ENCODE measurements around the gene IL24. TPM values are rescaled to one million over a fixed set of nuclear protein-coding genes. Genes with fewer than 3 reads are reported as not detected.

IL24 gene
- total and polyA plus RNA-seq, 2 donors (not counting 1 experiment from before 2014, with no cell fraction given), result not detected

GRCh38 chr1:206872139-206872538 lies 25.1 kb upstream of the IL24 start:
- Histone ChIP-seq H3K27ac (ENCODE audit: low read length in 2 of 2) (no peak overlapping the region), H3K4me2 (replicated peaks; ENCODE audit: low read depth, low read length, poor library complexity, severe bottlenecking) (no peak overlapping the region), H3K79me2 (ENCODE audit: control insufficient read depth, insufficient read depth, low read length) (no peaks in the 10 kb centered on the region), H2AFZ (ENCODE audit: insufficient read depth, low read depth, low read length, poor library complexity, severe bottlenecking) (no peak overlapping the region), H3K36me3 (replicated peaks in 1 of 2; ENCODE audit: control extremely low read depth in 1 of 2, control insufficient read depth in 1 of 2, extremely low read depth in 1 of 2, insufficient read depth in 2 of 2, low read length in 1 of 2) (no peaks in the 10 kb centered on the region), H4K20me1 (ENCODE audit: control insufficient read depth, insufficient read depth, low read length, poor library complexity, severe bottlenecking) (no peaks in the 10 kb centered on the region), H3K9me3 (ENCODE audit: control extremely low read depth in 1 of 3, control insufficient read depth in 2 of 3, insufficient read depth in 1 of 3, low read length in 2 of 3) (peaks cover 1 to 12% (median 2%) of the 10 kb centered on the region in 3 donors), H3K4me1 (ENCODE audit: control insufficient read depth in 2 of 2, insufficient read depth in 2 of 2, low read length in 2 of 2) (no peaks in the 10 kb centered on the region), H3K4me3 (ENCODE audit: control extremely low read depth in 1 of 5, extremely low read depth in 1 of 5, insufficient read depth in 1 of 5, low read depth in 2 of 5, low read length in 4 of 5) (no peak overlapping the region), H3K27me3 (replicated peaks in 1 of 4; ENCODE audit: control extremely low read depth in 1 of 4, control insufficient read depth in 3 of 4, insufficient read depth in 4 of 4, low read length in 3 of 4) (no peaks in the 10 kb centered on the region), H3K9ac (ENCODE audit: low read length) (no peak overlapping the region)
- Mint-ChIP-seq H3K27ac (no peak overlapping the region), H3K9me3 (ENCODE audit: insufficient read depth) (peaks cover 2% of the 10 kb centered on the region), H3K4me3 (no peak overlapping the region), H3K4me1 (no peaks in the 10 kb centered on the region), H3K27me3 (peaks cover 3% of the 10 kb centered on the region)
- ATAC-seq (ENCODE audit: low read depth) (no peak), DNase-seq (no peak)
- intact Hi-C loops (cut with micrococcal nuclease), result loop anchor here (5.0 kb wide), 1 partner anchor 40 kb away; no protein-coding TSS in a partner anchor
- CTCF ChIA-PET, result interaction anchor here (0.6 to 2.4 kb wide), 7 partner anchors 8 to 147 kb away, joined by 3 to 13 read pairs (median 4); no protein-coding TSS in a partner anchor
- 72% methylated on average over 3 of the region's 3 CpGs for WGBS (ENCODE audit: insufficient coverage)
- TF ChIP-seq CTCF (IDR thresholded peaks at IDR 0.05) (no peak), EZH2 (IDR thresholded peaks at IDR 0.05; ENCODE audit: borderline replicate concordance, insufficient read depth, low read depth, low read length, poor library complexity, severe bottlenecking) (no peak)
- POLR2A ChIA-PET, result no interaction called here

GRCh38 chr1:206873603-206874188 lies 23.5 kb upstream of the IL24 start:
- peaks cover 3% of the 10 kb centered on the region for H3K27me3 Mint-ChIP-seq
- ChIA-PET CTCF (interaction anchor here (1.2 to 1.4 kb wide), 4 partner anchors 38 to 139 kb away, joined by 3 to 4 read pairs (median 3); no protein-coding TSS in a partner anchor), POLR2A (no interaction called here)
- peaks cover 9% of the 10 kb centered on the region for H3K9me3 Mint-ChIP-seq (ENCODE audit: insufficient read depth)
- H3K4me2 ChIP-seq (replicated peaks; ENCODE audit: low read depth, low read length, poor library complexity, severe bottlenecking), result no peak overlapping the region
- H4K20me1 ChIP-seq (ENCODE audit: control insufficient read depth, insufficient read depth, low read length, poor library complexity, severe bottlenecking), result no peaks in the 10 kb centered on the region
- no peak overlapping the region for H3K4me3 Mint-ChIP-seq
- peaks cover 4 to 27% (median 4%) of the 10 kb centered on the region in 3 donors for H3K9me3 ChIP-seq (ENCODE audit: control extremely low read depth in 1 of 3, control insufficient read depth in 2 of 3, insufficient read depth in 1 of 3, low read length in 2 of 3)
- WGBS (ENCODE audit: insufficient coverage), result 96% methylated on average over 3 of the region's 3 CpGs
- no peaks in the 10 kb centered on the region for H3K36me3 ChIP-seq (replicated peaks in 1 of 2; ENCODE audit: control extremely low read depth in 1 of 2, control insufficient read depth in 1 of 2, extremely low read depth in 1 of 2, insufficient read depth in 2 of 2, low read length in 1 of 2)
- no peak overlapping the region for H3K27ac ChIP-seq (ENCODE audit: low read length in 2 of 2)
- no peak overlapping the region for H3K9ac ChIP-seq (ENCODE audit: low read length)
- intact Hi-C loops (cut with micrococcal nuclease), result loop anchor here (5.0 kb wide), 1 partner anchor 41 kb away; no protein-coding TSS in a partner anchor
- H3K4me3 ChIP-seq (ENCODE audit: control extremely low read depth in 1 of 5, extremely low read depth in 1 of 5, insufficient read depth in 1 of 5, low read depth in 2 of 5, low read length in 4 of 5), result no peak overlapping the region
- H2AFZ ChIP-seq (ENCODE audit: insufficient read depth, low read depth, low read length, poor library complexity, severe bottlenecking), result no peak overlapping the region
- no peak overlapping the region for H3K27ac Mint-ChIP-seq
- H3K4me1 ChIP-seq (ENCODE audit: control insufficient read depth in 2 of 2, insufficient read depth in 2 of 2, low read length in 2 of 2), result no peaks in the 10 kb centered on the region
- H3K79me2 ChIP-seq (ENCODE audit: control insufficient read depth, insufficient read depth, low read length), result no peaks in the 10 kb centered on the region
- TF ChIP-seq CTCF (IDR thresholded peaks at IDR 0.05) (no peak), EZH2 (IDR thresholded peaks at IDR 0.05; ENCODE audit: borderline replicate concordance, insufficient read depth, low read depth, low read length, poor library complexity, severe bottlenecking) (no peak)
- H3K27me3 ChIP-seq (replicated peaks in 1 of 4; ENCODE audit: control extremely low read depth in 1 of 4, control insufficient read depth in 3 of 4, insufficient read depth in 4 of 4, low read length in 3 of 4), result no peaks in the 10 kb centered on the region
- DNase-seq, result no peak
- no peaks in the 10 kb centered on the region for H3K4me1 Mint-ChIP-seq
- ATAC-seq (ENCODE audit: low read depth), result no peak
